Large intestine (tissue), 3 donors: ENCODE results near the gene IFI27. TPM values are rescaled to one million over a fixed set of nuclear protein-coding genes. Genes with fewer than 3 reads are reported as not detected.
"Not testable (repeated sequence)": the region's sequence is repeated elsewhere in the genome, so short reads cannot be mapped to it uniquely, and the experiment has no call there.

Experiments
- DNase-seq, 2 donors: peaks; one replicate each; pipeline versions ENCODE4 v3.0.0 to v3.0.0-alpha.2; 2013
- H3K27ac ChIP-seq: one replicate; pipeline ENCODE4 v1.5.1; 2013; ENCODE audit warnings: low read length
- H3K27me3 ChIP-seq: 2 replicates; pipeline ENCODE4 v1.6.1; 2013; ENCODE audit warnings: low read length; ENCODE audit not compliant: control insufficient read depth, insufficient read depth
- H3K36me3 ChIP-seq: 2 replicates; pipeline ENCODE4 v1.6.1; 2013; ENCODE audit warnings: low read length; ENCODE audit not compliant: control insufficient read depth, insufficient read depth
- H3K4me1 ChIP-seq: one replicate; pipeline ENCODE4 v1.6.1; 2013; ENCODE audit warnings: low read length; ENCODE audit not compliant: control insufficient read depth, insufficient read depth
- H3K4me3 ChIP-seq: one replicate; pipeline ENCODE4 v1.5.1; 2013; ENCODE audit warnings: low read length
- H3K9me3 ChIP-seq: one replicate; pipeline ENCODE4 v1.6.1; 2013; ENCODE audit warnings: mild to moderate bottlenecking, low read depth, low read length, moderate library complexity; ENCODE audit not compliant: control insufficient read depth
- WGBS: methylation state at CpG from one replicate; pipeline ENCODE4 v1.1.5; 2013; ENCODE audit warnings: low lambda C conversion rate; ENCODE audit not compliant: insufficient coverage; 5-methylcytosine and 5-hydroxymethylcytosine counted together
- polyA plus RNA-seq: library from polyadenylated mRNA; unstranded; fragments of 120-200 nt; gene quantifications from one replicate; pipeline ENCODE4 v1.2.1, GENCODE V29; 2013

The IFI27 gene
- polyA plus RNA-seq, 1 donor, result 12.9 TPM

DNA sequence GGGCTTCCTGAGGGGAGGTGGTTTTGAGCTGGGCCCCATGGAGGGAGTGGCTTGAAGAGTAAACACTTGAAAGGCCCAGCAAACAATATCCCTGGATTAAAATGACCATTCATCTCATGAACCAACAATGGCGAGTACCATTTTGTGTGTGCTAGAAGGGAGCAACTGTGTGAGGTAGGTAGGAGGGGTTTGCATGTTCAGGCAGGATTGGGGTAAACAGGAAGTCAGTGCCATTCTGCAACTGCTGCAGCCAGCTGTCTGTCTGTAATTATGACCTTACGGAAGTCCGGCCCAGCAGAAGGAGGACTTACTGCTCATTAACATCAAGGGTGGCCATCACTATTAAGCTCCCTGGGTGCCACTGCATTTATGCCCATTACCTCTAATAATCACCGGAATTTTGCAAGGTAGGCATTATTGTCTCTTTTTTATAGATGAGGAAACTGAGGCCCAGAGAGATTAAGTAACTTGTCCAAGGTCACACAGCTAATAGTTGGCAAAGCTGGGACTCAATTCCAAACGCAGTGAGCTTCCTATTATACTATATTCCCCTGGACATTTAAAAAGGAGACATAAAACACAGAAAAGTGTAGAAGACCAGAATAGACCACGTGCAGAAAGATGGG, 35.5 kb downstream of the IFI27 start:
- no peaks in the 10 kb centered on the region for H3K36me3 ChIP-seq
- no peak for DNase-seq
- no peak overlapping the region for H3K4me3 ChIP-seq
- no peaks in the 10 kb centered on the region for H3K9me3 ChIP-seq
- no CpG with 5 or more reads among the region's 6 CpGs for WGBS
- no peak overlapping the region for H3K27ac ChIP-seq
- no peaks in the 10 kb centered on the region for H3K27me3 ChIP-seq
- no peaks in the 10 kb centered on the region for H3K4me1 ChIP-seq

DNA sequence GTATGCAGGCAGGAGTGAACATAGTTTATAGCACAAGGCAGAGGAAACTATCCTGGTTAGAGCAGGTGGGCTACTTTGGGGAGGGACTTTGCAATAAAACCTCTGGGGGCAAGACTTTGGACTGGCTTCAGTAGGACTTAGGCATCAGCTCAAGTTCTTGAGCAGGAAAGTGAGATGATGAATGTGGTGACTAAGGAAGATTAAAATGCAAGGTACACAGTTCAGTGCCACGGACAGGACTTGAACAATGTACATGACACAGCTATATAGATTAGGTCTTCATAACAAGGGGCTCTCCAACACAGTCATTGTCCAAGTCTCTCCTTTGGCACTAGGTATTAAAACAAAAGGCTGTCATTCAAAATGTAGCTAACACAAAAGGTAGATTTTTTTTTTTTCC, 42.1 kb downstream of the IFI27 start:
- H3K4me3 ChIP-seq, result no peak overlapping the region

DNA sequence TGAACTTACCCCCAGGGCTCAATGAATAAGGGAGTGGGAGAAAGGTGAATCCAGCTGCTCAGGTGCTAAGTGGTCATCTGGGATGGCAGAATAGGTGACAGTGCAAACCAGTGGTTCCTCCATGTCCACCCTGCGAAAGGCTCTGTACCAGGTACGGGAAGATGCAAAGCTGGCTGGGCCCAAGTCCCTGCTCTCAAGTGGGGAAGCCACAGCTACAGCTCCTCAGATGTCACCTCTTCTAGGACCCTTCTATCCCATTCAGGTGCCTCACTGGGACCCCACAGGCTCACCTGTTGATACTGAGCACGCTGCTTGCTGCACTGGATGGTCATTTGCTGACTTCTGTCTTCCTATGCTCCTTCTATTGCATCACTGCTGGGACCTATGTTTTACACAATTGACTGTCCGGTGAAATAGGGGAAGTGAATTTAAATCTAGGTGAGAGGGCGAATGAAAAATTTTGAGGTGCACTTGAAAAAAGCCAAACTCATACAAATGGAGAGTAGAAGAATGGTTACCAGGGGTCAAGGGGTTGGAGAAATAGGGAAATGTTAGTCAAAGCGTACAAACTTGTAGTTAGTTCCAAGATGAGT, 43.3 kb downstream of the IFI27 start:
- H3K4me3 ChIP-seq, result no peak overlapping the region
- no peak for DNase-seq
- H3K27ac ChIP-seq, result no peak overlapping the region
- no peaks in the 10 kb centered on the region for H3K36me3 ChIP-seq
- peaks cover 4% of the 10 kb centered on the region for H3K9me3 ChIP-seq
- H3K4me1 ChIP-seq, result peaks cover 3% of the 10 kb centered on the region
- no peaks in the 10 kb centered on the region for H3K27me3 ChIP-seq
- 95% methylated on average over 2 of the region's 6 CpGs for whole genome bisulfite sequencing

More for the DNA sequence above, 42.1 kb downstream of the IFI27 start:
- H3K27me3 ChIP-seq, result no peaks in the 10 kb centered on the region
- no CpG with 5 or more reads among the region's 1 CpG for WGBS
- peaks cover 3% of the 10 kb centered on the region for H3K4me1 ChIP-seq
- no peaks in the 10 kb centered on the region for H3K36me3 ChIP-seq
- peaks cover 4% of the 10 kb centered on the region for H3K9me3 ChIP-seq
- DNase-seq, result peak in 1 of 2 donors; percentile 67
- H3K27ac ChIP-seq, result no peak overlapping the region

DNA sequence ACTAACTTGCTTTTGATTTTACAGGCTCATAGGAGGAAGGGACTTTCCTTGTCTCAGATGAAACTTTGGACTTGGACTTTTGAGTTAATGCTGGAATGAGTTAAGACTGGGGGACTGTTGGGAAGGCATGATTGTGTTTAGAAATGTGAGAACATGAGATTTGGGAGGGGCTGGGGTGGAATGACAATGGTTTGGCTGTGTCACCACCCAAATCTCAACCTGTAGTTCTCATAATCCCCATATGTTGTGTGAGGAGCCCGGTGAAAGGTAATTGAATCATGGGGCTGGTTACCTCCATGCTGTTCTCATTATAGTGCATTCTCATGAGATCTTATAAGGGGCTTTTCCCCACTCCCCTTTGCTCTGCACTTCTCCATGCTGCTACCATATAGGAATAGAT, 45.6 kb downstream of the IFI27 start:
- H3K9me3 ChIP-seq, H3K27me3 ChIP-seq, H3K27ac ChIP-seq, H3K4me1 ChIP-seq, H3K4me3 ChIP-seq, H3K36me3 ChIP-seq: not testable (repeated sequence)
- peak in 1 of 2 donors; percentile 50 for DNase-seq
- no CpG with 5 or more reads among the region's 1 CpG for WGBS

DNA sequence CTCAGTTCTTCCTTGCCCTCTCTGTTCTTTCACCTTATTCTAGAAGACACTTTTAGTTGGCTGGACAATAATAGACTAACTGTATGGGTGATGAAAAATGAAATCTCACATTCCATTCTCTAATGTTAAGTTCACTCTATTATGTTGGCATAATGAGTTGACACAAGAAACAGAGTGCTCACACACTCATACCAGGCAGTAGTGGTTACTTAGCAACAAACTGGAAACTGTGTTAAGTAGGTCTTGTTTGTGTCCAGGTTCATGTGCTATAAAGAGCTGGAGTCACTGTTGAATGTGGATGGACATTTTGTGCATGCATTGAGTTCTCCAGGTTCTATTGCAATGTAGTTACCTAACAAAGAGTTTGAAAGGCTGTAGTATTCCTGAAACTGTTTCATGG, 46.7 kb downstream of the IFI27 start:
- H3K9me3 ChIP-seq, result peaks cover 4% of the 10 kb centered on the region
- H3K27me3 ChIP-seq, result no peaks in the 10 kb centered on the region
- no peak overlapping the region for H3K27ac ChIP-seq
- H3K36me3 ChIP-seq, result no peaks in the 10 kb centered on the region
- peaks cover 3% of the 10 kb centered on the region for H3K4me1 ChIP-seq
- no peak overlapping the region for H3K4me3 ChIP-seq
- DNase-seq, result no peak

DNA sequence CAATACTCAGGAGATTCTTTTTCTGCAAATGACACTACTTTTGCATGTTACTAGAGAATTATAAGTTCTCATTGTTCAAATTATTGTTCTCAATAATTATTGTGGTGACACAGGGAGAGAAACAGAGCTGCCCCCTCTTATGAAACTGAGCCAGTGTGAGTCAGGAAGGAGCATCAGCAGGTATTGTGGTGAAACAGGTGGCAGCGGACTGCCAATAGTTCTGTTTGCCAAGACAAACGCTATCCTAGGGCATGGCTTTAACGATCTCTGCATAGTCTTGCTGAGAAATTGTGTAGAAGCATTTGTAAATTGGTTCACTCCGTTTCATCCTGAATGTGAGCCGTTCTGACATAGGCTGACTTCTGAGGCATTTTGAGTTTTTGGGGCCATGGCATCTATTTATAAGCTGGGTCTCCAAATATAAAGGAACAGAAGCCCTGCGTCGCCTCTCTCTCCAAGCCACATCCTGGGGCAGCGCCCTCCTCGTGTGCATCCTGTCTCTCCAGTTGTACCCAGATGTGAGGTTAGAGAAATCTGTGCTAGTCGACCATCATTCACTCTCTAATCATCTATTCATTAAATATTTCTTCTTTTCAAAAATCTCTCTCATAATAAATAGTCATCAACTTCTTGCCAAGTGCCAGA, 47.8 kb downstream of the IFI27 start:
- no peak for DNase-seq
- H3K4me3 ChIP-seq, result no peak overlapping the region
- WGBS, result no CpG with 5 or more reads among the region's 10 CpGs

DNA sequence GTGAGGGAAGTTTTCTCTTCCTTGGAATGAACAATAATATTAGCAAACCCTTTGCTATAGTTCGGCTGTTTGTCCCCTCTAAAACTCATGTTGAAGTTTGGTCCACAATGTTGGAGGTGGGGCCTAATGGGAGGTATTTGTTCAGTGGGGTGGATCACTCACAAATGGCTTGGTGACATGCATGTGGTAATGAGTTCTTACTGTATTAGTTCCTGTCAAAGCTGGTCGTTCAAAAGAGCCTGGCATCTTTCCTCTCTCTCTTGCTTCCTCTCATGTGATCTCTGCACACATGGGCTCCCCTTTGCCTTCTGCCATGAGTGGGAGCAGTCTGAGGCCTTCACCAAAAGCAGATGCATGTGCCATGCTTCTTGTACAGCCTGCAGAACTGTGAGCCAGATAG, 50.5 kb downstream of the IFI27 start:
- no CpG with 5 or more reads among the region's 2 CpGs for WGBS
- Histone ChIP-seq H3K27me3 (peaks cover 23% of the 10 kb centered on the region), H3K4me1 (no peaks in the 10 kb centered on the region), H3K36me3 (no peaks in the 10 kb centered on the region), H3K4me3 (no peak overlapping the region), H3K9me3 (no peaks in the 10 kb centered on the region), H3K27ac (no peak overlapping the region)
- no peak for DNase-seq

More for the DNA sequence above, 47.8 kb downstream of the IFI27 start:
- H3K27me3 ChIP-seq, result no peaks in the 10 kb centered on the region
- no peaks in the 10 kb centered on the region for H3K36me3 ChIP-seq
- peaks cover 3% of the 10 kb centered on the region for H3K4me1 ChIP-seq
- peaks cover 4% of the 10 kb centered on the region for H3K9me3 ChIP-seq
- no peak overlapping the region for H3K27ac ChIP-seq

DNA sequence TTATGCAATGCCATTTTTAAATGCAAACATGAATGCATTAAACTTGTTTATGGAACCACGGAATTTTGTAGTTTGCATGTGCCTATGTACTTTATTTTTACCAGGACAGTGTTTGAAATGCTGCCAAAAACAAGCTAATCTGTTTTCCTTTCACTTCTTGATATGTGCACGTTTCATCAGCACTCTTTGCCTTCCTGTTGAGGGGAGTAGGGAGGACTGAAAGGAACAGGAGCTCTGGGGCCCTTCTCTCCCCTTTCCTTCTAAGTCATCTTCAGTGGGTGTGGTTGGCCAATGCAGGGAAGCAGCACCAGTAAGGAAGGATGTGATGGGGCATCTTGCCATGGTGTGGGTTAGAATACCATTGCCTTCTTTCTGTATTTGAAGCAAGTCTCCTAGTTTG, 51.4 kb downstream of the IFI27 start:
- peak in 1 of 2 donors; percentile 14 for DNase-seq
- Histone ChIP-seq H3K36me3 (no peaks in the 10 kb centered on the region), H3K9me3 (no peaks in the 10 kb centered on the region), H3K4me3 (no peak overlapping the region), H3K27me3 (peaks cover 23% of the 10 kb centered on the region), H3K27ac (no peak overlapping the region), H3K4me1 (no peaks in the 10 kb centered on the region)
- WGBS, result no CpG with 5 or more reads among the region's 2 CpGs

DNA sequence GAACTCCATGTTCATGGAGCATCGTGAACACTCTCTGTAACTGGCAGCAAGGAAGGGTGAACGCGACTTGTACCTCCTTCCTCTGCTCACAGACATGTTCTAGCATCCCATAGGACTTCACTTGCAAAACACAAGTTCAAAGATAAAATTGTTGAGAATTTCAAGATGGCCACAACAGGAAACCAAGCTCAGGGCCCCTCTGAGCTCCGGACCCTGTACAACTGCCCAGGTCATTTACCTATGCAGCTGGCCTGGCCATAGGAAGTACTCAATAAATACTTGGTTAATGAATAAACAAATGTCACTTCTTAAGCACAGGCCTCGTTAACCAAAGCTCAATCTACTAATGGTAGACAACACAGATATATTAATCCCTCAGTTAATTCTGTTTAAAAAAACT, 51.9 kb downstream of the IFI27 start:
- no peaks in the 10 kb centered on the region for H3K36me3 ChIP-seq
- H3K9me3 ChIP-seq, result no peaks in the 10 kb centered on the region
- peaks cover 23% of the 10 kb centered on the region for H3K27me3 ChIP-seq
- H3K4me3 ChIP-seq, result no peak overlapping the region
- no peak overlapping the region for H3K27ac ChIP-seq
- H3K4me1 ChIP-seq, result no peaks in the 10 kb centered on the region
- 100% methylated on average over 2 of the region's 5 CpGs for WGBS
- DNase-seq, result no peak

DNA sequence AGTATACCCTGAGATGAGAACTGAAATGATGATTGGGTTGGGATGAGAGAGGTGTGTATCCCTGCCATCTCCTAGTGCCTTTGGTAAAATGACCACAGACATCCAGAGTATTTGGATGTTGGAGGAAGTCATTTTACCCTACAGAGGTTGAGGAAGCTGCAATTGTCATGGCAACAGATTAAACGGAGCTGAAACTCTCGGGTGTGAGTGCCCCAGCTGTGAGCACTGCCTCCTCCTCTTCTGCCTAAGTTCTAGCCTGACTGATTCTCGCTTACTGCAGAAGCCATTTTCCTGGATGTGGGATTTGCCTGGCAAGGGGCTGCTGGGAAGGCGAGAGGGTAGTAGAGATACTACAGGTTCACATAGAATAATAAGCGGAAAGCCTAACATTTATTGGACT, 53.3 kb downstream of the IFI27 start:
- Histone ChIP-seq H3K36me3 (no peaks in the 10 kb centered on the region), H3K4me1 (no peaks in the 10 kb centered on the region), H3K27me3 (peaks cover 23% of the 10 kb centered on the region), H3K9me3 (no peaks in the 10 kb centered on the region), H3K4me3 (no peak overlapping the region), H3K27ac (no peak overlapping the region)
- no peak for DNase-seq
- WGBS, result no CpG with 5 or more reads among the region's 5 CpGs
